T-helper 9 cell (primary cell): ENCODE measurements around the gene PTDSS2.

Experiments
- DNase-seq: peaks from one replicate; pipeline ENCODE4 v3.0.0-alpha.2; 2020

The PTDSS2 gene

DNA sequence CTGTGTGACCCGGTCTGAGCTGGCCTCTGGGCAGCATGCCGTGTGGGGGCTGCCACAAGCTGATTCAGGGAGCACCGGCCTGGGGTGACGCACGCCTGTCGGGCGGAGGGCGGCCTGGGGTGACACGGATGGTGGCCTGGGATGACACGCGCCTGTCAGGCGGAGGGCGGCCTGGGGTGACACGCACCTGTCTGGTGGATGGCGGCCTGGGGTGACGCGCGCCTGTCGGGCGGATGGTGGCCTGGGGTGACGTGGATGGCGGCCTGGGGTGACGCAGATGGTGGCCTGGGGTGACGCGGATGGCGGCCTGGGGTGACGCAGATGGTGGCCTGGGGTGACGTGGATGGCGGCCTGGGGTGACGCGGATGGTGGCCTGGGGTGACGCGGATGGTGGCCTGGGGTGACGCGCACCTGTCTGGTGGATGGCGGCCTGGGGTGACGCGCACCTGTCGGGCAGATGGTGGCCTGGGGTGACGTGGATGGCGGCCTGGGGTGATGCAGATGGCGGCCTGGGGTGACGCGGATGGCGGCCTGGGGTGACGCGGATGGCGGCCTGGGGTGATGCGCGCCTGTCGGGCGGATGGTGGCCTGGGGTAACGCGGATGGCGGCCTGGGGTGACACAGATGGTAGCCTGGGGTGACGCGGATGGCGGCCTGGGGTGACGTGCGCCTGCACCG lies 21.5 kb downstream of the PTDSS2 start:
- DNase-seq, result no peak

GRCh38 chr11:472272-472671 lies 22.2 kb downstream of the PTDSS2 start:
- no peak for DNase-seq

DNA sequence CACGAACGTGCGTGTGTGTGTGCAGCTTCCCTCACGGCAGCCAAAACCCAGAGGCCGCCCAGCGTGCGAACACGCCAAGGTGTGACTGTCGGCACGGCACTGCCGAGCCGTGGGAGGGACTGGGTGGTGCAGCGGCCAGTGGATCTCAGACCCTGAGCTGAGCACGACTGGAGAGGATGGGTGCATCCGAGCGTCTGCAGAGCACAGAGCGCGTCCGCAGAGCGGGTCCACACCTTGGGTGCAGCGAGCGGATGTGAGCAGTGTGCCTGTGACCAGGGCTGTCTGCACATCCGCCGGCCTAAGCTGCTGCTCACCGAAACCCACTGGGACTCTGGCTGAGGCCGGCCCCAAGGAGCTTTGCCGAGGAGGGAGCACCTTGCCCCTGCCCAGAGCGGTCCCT lies 22.7 kb downstream of the PTDSS2 start:
- DNase-seq, result no peak

DNA sequence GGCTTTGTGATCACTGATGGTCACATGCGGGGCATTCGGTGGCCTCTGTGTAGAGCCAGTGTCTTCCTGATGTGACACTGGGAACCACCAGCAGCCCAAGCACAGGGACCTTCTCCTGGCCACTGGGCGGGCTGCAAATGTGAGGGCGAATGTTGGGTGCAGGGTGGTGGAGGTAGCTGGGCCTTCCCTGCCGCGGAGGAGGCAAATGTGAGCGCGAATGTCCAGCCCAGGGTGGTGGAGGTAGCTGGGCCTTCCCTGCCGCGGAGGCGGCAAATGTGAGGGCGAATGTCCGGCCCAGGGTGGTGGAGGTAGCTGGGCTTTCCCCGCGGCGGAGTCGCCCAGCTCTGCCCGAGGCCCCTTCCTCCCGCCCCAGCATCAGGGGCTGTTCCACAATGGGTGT lies 23.3 kb downstream of the PTDSS2 start:
- DNase-seq, result no peak

- no peak for DNase-seq
Observed at GRCh38 chr11:473962-474785, 24.1 kb downstream of the PTDSS2 start.

- DNase-seq, result no peak
Observed at GRCh38 chr11:474914-475506, 24.9 kb downstream of the PTDSS2 start.

DNA sequence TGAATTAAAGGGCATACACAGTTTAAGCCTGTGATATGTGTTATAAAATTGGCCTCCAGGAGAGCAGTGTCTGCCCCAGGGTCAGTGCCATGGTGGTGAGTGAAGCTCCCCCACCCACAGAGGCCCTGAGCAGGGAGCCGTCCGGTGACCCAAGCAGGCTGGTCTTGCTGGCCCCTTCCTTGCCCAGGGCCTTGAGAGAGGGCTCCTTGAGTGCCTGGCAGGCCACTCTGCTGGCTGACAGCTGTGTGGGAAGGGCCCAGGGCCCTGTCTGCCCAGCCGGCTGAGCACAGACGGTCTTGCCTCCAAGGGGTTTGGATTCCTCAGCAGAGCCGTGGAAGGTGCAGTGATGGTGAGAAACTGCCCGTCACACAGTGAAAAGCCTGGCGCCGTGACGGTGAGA lies 25.9 kb downstream of the PTDSS2 start:
- DNase-seq, result no peak

- no peak for DNase-seq
Observed at GRCh38 chr11:476416-476815, 26.3 kb downstream of the PTDSS2 start.

DNA sequence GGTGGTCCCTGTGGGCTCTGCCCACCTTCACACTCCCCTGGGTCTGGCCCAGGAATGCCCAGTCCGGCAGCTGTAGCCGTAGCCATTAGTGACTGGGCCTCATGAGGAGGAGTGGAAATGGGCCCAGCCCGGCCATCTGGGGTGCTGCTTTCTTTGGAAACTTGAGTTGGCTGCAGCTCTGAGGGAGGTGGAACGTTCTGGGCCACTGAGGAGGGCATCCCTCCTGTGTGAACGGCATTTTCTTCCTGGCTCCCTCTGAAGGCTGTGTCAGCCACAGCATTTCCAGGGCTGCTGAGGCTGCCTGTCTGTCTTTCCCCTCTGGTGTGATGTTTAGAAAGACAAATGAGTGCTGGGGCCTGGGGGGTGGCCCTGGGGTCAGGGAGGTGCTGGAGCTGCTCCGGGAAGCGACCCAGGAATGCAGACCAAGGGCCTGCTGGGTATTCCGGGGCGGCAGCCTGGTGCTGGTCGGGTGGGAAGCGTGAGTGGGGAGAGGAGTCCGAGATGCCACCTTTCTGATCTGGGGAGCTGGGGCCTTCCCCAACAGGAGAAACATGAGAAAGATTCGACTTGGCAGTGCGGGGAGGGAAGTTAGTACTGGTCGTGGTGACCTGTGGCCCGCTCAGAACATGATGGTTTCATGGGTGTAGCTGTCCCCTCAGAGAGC lies 27.1 kb downstream of the PTDSS2 start:
- no peak for DNase-seq

- no peak for DNase-seq
Observed at GRCh38 chr11:479311-479710, 29.2 kb downstream of the PTDSS2 start.

GRCh38 chr11:484616-485015 lies 34.5 kb downstream of the PTDSS2 start:
- no peak for DNase-seq

- no peak for DNase-seq
Observed at GRCh38 chr11:486189-486588, 36.1 kb downstream of the PTDSS2 start.

GRCh38 chr11:487571-488021 lies 37.5 kb downstream of the PTDSS2 start:
- DNase-seq, result no peak

- no peak for DNase-seq
Observed at GRCh38 chr11:488062-488461, 38.0 kb downstream of the PTDSS2 start.

DNA sequence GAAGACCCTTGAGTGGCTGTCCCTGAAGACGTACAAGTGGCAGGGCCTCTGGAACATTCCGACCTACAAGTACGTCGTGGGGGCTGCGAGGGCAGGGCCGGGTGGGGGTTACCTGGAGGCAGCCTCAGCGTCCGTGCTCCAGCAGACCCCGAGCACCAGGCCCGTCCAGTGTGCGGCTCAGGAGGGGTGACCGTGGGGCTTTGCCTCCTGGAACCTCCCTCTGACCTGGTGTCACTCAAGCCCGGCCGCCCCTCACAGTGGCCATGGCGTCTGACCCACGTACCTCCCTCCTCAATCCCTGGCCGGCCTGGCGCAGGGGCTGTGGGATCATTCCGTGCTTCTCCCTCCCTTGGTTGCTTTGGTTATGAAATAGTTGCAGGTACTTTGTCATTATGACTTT lies 38.5 kb downstream of the PTDSS2 start:
- DNase-seq, result no peak

DNA sequence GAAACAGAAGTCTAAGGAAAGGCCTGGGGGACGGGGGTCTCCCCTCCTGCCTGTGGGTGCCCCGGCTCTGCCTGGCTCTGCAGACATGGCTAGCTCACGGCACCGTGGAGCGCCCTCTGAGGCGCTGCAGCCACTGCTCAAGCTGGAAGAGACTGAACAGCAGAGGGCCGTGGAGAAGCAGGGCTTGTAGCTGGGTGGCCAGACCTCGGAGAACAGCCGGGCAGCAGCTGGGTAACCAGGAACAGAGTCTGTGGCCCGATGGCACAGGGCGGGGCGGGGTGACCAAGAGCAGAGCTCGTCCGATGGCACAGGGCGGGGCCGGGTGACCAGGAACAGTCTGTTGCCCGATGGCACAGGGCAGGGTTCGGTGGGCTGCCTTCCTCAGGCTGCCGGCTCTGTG lies 38.9 kb downstream of the PTDSS2 start:
- DNase-seq, result no peak

- DNase-seq, result no peak
Observed at GRCh38 chr11:489610-490185, 39.6 kb downstream of the PTDSS2 start.

DNA sequence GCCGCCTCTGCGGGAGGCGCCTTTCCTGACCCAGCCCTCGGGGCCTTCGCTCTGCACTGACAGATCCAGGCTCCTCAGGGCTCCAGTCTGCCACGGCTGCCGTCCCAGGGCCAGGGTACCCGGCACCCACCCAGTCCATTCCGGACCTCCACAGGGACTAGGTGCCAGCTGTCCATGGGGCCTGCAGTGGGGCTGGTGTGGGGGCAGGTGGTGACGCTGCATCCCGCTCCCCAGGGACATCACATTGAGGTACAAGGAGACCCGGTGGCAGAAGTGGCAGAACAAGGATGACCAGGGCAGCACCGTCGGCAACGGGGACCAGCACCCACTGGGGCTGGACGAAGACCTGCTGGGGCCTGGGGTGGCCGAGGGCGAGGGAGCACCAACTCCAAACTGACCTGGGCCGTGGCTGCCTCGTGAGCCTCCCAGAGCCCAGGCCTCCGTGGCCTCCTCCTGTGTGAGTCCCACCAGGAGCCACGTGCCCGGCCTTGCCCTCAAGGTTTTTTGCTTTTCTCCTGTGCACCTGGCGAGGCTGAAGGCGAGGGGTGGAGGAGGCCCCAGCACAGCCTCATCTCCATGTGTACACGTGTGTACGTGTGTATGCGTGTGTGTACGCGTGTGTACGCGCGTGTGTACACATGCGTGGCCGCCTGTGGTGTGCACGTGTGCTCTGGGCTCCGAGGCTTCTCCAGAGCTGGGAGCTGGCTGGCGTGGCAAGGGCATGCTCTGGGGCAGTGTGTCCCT lies 40.3 kb downstream of the PTDSS2 start:
- DNase-seq, result no peak

- no peak for DNase-seq
Observed at GRCh38 chr11:490930-491260, 40.8 kb downstream of the PTDSS2 start.

- DNase-seq, result no peak
Observed at GRCh38 chr11:491358-491757, 41.3 kb downstream of the PTDSS2 start.

- no peak for DNase-seq
Observed at GRCh38 chr11:492427-493226, 42.5 kb downstream of the PTDSS2 start.
